HUDEP-2 (cell line): ENCODE data around the gene DGUOK.
A peak's percentile ranks its signal among the peaks of the same experiment; 100 is the strongest.

Source experiments
- DNase-seq, 76 experiments: peaks; one replicate each; lab custom pipeline; 2025; ENCODE audit not compliant: unreplicated experiment in 76 of 76; lab: John Stamatoyannopoulos, UW

DGUOK gene

DNA sequence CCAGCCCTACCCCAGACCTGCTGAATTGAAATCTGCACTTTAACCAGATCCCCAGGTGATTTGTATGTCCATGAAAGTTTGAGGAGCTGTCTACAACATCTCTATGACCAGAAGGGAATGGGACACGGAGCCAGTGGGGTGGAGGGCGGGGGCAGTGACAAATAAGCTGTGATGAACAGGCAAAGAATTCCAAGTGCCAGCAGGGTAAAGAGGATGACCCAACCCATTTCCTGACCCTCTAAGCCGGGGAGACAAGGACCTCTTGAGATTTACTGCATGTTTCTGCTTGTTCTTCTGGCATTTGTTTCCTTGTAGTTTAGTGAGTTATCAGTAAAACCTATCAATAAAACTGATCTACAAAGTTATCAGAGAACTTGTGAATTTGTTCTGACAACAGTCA, 66.7 kb downstream of the DGUOK start:
- no peak for DNase-seq

DNA sequence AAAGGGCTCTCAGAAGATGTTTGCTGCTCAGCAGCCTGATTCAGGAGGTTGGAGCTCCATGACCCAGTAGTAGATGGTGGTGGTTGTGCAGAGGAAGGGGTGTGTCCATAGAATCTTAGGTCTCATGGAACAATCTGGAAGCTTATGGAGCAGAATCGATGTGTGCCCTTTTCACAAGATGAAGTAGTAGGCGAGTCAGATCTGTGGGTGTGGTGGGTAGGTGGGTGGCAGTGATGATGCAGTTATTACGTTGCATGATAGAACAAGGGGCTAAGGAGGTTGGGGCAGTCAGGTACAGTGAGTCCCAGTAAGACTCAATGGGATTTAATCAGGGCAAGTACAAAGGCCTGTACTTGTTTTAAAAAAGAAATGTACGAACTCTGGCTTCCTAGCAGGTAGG, 67.1 kb downstream of the DGUOK start:
- no peak for DNase-seq

DNA sequence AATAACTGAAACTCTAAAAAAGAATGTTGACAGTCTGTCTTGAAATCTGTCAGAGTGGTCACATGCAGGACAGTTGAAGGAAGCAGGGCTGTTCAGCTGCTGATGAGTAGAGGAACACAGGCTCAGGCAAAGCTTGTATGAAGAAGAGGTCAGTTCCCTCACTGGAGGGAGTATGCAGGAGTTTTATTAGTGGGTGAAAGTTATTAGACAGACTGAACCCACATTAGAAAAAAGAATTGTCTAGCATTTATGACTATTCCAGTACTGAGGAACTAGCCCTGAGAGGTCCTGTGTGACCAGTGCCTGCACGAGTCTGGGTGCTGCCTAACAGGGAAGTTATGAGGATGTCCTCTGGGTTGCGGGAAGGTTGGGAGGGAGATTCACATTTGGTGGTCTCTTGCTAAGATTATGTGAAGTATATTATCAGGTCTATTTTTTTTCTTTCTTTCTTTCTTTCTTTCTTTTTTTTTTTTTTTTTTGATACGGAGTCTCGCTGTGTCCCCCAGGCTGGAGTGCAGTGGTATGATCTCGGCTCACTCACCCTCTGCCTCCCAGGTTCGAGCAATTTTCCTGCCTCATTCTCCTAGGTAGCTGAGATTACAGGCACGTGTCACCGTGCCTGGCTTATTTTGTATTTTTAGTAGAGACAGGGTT, 67.6 kb downstream of the DGUOK start:
- DNase-seq, result no peak

DNA sequence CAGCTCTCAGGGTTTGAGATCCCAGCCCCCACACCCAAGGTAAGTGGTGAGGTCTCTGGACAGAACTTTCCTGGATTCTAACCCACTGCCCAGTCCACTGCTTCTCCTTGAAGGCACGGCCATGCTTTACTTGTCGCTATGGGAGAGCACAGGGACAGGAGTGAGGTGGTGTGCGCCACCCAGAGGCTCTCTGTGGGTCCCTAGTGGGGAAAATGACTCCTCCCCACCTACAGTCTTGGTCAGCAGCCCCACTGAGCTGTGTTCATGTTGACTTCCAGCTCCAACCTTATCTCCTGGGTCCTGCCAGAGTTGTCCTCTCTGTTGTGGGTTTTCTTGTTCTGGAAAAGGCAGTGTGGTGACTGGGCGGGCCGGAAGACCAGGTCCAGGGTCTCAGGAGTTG, 69.1 kb downstream of the DGUOK start:
- no peak for DNase-seq

DNA sequence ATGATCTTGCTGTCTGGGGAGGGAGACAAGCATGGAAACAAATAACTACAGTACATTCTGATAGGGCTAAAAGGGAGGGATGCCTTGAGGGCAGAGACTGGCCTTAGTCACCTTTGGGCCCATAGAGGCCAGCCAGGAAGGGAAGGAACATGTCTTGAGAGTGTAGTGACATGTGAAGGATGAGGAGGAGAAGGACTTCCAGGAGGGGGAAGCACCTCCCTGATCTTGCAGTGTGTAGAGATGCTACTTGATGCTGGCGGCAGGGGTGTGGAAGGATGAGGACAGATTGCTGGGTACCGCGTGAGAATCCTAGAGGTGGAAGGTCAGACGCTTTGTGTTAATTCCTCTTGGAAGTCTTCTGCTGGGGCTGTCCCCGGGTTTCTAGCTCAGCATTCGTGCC, 71.1 kb downstream of the DGUOK start:
- DNase-seq, result peak in 1 of 76 experiments; percentile 10

DNA sequence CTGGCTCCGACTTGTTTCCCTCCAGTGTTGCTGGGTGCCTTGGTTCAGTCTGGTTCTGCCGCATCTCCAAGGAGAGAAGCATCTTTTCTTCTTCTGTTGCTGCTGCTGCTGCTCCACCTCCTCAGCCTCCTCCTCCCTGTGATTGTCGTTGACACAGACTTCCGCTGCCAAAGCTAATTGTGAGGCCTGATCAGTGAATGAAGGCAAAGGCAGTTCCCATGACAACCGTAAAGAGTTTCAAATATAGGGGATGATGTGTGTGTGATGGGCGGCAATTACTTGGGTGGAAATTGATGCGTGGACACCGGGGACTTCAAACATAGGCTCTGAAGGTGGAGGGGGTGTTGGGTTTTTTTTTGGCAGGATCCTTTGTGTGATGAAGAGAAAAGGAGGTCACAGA, 71.8 kb downstream of the DGUOK start:
- DNase-seq, result no peak

DNA sequence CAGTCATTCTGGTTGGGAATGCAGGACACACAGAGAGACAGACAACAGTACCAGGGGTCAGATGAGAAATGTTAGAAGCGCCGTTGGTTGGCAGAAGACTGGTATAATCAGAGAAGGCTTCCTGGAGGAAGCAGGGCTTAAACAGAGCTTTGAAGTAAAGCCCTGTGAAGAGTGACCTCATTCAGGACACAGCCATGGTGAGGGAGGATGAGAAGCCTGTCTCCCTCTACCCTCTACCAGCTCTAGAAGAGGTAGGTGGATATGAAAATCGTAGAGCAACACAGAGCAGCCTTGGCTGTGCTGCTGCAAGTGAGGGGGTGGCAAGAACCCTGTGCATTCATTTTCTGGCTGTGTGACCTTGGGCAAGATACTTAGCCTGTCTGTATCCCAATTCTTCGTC, 72.3 kb downstream of the DGUOK start:
- no peak for DNase-seq

DNA sequence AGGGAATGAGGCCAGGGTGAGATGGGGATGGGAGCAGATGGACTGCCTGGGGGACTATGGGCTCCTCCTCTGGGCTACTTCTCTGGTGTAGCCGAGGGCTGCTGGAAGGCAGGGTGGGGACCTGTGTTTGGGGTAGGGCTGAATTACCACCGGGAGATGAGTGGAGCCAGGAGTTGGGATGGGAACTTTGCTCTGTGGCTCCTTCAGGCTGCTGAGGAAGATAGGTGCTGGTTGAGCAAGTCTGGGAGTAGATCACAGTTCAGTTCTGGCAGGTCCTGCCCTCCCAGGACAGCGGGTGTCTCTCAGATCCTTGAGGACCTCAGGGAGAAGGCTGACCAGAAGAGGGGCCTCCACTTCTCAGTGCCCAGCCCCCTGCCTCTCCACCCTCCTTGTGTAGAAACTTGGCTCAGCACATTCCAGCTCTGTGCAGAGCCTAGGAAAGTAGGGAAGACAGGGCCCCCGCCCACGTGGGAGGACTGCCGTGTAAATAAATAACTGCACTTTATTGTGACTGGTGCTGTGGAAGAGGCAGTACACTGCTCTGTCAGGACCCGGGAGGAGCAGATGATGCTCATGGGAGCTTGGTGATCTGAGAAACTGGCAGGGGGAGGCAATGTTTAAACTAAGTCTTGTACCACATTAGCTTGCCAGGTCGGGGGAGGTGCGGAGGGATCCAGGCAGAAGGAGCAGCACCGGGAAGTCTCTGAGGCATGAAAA, 73.4 kb downstream of the DGUOK start:
- no peak for DNase-seq

DNA sequence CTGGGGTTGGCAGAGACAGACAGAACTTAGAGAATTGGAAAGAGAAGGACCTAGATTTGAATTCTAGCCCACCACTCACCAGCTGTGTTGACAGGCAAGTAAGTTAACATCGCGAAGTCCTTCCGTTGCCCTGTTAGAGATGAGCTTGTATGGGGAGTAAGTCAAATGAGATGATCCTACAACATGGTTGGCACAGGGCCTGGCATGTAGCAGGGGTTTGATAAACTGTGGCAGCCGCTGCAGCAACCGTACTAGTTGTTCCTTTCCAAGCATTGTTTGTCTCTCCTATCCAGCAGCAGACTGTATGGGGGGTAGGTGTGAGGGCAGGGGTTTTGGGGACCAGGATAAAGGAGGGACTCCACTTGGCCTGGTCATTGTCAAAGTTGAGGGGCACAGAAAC, 74.0 kb downstream of the DGUOK start:
- DNase-seq, result peak in 6 of 76 experiments; percentile 13 to 29 (median 22)

DNA sequence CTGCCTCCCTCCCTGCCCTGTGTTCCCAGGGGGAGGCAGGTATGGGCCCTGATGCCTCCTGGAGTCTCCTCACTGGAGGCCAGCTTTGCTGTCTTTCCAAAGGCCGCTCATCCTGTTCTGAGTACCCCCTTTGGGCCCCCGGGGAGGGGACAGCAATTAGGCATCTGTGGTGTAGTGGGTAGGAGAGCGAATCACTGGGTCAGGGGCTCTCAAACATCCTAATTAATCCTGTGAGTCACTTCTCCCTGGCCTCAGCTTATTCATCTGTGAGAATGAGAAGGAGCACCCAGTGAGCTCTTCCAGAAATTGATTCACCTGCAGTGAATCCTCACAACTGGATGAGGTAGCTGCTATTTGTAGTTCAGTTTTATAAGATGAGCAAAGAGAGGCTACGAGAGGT, 74.4 kb downstream of the DGUOK start:
- no peak for DNase-seq

DNA sequence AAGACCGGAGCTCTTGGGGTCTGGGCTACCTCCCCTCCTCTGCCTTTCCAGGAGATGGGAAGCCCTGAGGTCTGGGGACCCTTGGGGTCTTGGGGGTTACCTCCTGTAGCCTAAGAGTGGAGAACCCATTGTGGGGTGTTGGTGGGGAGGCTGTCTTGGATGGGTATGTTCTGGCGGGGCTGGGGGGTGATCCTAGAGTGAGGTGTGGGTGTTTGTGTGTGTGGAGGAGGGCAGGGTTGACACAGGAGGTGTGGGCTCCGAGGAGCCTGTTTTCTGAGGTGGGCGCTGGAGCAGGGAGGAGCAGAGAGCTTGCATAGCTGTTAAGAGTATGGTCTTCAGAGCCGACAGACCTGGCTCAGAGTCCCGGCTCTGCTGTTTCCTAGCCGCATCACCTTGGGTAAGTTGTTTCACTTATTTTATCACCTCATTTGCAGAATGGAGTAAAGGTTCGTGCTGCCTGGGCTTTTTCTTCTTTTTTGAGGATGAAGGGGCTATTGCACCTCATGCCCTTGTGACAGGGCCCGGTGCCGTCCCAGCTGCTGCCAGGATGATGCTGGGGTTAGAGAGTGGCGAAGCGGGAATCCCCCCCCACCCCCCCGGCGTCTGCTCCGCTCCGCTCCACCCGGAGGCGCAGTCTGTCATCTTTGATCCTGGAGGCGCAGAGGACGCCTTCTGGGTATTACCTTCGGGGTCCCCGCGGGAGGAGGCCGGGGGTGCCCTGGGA, 75.3 kb downstream of the DGUOK start:
- no peak for DNase-seq

DNA sequence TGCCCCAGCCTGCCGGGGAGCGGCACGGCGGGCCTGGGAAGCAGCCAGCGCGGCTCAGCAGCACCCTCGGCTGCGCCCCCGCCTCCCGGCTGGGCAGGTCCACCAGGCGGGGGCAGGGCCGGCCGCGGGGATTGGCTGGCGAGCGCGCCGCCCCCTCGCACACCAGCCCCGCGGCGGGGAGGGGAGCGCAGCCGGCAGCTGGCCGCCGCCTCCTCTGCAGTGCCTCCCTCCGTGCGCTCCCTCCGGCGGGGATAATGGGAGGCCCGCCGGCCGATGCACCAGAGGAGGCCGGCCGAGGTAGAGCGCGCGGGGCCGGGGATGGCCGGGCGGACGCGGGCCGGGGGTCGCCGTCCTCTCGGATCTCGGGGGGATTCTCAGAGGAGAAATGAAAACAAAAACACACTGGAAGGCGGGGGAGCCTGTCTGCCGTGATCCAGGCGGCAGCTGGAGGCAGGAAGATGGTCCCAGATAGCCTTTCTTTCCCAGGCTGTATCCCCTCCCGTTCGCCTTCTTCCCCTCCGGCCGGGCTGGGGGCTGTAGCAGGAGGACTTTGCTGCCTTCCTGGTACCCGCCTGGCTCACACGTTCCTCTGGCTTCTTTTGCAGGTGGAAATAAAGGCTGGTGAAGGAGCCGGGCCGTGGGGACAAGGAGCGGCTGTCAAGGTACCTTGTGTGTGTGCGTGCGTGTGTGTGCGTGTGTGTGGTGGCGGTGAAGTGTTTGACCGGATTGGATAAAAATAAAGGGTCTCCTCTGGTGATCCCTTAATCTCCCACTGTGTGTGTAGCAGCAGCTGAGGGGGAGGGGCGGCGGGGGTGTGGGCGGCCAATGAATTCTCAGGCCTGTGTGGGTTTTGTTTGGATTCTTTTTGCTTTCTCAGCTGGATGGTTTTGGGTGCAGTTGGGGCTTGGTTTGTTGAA, 76.1 kb downstream of the DGUOK start:
- DNase-seq, result peak in 66 of 76 experiments; percentile 16 to 85 (median 66)

DNA sequence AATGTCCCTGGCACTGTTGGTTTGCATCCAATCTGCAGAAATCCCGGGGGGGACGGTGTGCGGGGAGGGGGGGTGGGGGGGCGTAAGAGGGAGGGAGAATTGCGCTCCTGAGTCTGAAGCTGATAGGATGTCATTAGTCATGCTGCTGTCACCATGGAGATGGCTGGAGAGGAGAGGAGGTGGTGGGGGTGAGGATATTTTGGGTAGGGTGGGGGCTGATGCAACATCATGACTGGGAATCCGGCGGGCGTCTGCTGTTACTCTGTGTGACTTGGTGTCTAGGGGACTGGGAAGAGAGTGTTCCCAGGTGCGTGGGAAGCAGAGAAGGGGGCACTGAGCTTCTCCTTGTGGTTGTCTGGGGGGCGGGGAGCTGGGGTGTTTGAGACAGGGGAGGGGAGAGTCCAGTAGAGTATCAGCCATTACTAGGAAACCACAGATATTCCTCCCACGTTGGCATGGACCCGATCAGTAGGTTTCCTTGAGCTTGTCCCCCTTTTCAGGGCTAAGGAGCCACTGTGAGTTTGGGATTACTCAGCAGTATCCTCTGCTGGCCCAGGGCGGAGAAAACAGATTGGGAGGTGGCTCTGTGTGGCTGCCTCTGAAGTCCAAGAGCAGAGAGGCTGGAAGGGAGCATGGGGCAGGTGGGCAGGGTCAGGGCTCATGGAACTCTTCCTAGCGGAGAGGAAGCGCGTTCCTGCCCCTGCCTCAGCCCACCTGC, 77.0 kb downstream of the DGUOK start:
- peak in 21 of 76 experiments; percentile 13 to 63 (median 29) for DNase-seq

DNA sequence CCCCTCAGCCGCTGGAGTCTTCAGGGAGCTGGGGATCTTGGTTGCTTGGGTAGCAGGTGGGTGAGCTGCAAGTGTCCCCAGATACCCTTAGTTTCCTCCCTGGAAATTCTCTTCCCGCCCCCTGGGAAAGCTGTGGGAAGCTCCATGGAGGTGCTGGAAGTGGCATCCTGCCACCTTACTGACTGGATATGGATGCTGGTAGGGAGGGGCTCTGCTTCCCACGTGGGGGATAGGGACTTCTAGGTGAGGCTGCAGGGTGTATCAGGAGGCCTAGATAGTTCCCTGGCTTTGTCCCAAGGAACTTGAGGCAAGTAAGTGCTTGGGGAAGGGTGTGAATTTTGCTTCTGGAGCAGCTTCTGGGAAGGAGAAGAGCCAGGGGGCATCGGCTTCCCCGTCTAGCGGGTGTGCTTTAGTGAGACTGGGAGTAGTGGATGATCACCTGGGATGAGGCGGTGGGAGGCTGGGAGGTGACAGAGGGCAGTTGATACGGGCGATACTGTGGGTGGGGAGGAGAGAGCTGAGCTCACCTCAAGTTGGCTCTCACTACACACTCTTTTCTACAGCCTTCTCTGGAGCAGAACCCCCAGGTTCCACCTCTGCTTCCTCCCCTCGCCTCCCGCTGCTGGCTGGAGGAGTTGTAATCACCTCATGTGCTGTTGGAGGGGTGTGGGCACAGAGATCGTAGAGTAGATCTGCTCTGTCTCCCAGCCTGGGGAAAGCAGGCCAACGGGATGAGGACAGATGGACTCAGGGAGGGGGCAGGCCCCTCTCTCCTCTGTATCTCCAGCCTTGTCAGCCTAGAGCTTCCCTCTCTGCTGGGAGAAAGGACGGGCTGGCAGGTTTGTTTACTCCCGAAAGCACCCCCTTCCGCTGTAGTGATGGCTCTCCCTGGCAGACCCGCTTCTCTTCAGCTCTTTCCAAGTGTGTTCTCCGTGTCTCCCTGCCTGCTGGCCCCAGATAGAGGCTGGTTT, 77.8 kb downstream of the DGUOK start:
- peak in 4 of 76 experiments; percentile 20 to 31 (median 24) for DNase-seq

DNA sequence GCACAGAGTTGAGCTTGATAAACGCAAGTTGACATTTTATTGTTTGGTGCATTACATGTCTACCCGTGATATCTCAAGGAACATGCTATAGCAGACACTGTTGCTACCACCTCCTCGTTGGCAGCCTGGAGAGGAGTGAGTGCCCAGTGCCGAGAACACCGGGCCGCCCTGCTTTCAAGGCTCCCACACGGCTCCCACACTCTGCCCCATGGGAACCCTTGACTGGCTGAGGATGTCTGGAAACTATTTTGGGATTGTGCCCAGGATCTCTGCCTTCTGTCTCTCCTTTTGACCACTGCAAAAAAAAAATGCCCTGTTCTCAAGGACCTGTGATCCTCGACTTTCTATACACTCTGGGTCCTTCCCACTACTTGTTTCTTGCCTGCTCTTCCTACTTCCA, 79.1 kb downstream of the DGUOK start:
- DNase-seq, result no peak

DNA sequence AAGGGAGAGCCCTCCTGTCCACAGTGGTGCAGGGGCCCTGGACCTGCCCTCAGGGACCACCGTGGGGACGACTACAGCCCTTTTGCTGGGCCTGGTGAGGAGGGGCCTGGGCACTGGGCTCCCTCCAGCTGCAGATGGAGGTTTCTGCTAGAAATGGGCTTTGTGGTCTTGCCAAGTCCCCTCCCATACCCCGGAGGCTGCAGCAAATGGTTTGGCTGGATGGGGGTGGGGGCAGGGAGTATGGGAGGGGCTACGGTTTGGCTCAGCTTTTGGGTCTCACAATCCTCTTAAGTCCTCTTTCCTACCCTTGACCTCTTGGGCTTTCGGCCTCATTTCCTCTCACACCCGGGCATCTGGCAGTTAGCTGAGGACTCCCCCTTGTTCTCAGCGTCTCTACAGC, 79.8 kb downstream of the DGUOK start:
- peak in 1 of 76 experiments; percentile 7 for DNase-seq

DNA sequence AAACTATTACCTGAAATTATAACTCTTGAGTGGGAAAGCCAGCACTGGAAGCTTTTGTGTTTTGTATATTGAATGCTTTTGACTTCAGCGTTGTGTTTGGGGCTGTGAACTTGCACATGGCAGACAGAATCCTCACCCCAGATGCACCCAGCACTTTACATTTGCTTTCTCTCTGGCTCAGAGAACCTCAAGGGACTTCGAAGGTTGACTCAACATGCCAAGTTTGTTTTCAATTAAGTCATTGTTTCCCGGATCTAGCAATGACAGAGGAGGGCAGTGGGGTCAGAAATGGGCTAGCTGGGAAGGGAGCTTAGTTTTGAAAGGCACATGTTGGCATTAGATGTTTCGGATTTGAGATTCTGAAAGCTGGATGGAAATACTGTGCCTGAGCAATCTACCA, 80.4 kb downstream of the DGUOK start:
- no peak for DNase-seq

DNA sequence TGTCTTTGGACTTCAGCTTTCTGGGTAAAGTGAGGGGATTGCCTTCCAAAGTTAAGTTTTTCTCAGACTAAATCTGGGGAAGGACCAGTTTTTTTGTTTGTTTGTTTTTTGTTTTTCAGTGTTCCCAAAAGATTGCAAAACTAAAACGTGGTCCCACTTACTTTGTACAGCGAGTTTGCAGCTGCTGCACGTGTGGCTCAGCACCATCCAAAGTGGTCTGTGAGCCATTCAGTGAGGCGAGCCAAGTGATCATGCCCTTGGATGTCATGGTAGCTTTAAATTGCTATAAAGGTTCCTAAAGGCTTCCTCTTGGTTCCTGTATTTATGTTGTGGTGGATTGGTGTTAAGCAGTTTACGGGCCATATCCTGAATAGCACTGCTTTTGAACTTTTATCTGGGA, 81.0 kb downstream of the DGUOK start:
- no peak for DNase-seq
